AG08396 (cell line): ENCODE data around the gene SUV39H2.
A peak's percentile ranks its signal among the peaks of the same experiment; 100 is the strongest.
"Not testable (repeated sequence)": the region's sequence is repeated elsewhere in the genome, so short reads cannot be mapped to it uniquely, and the experiment has no call there.

ENCODE experiments used
- DNase-seq: peaks from one replicate; pipeline ENCODE4 v3.0.0; 2012; ENCODE audit warnings: low spot score, mixed read lengths

SUV39H2 gene

GRCh38 chr10:14876764-14877163 lies 1.9 kb upstream of the SUV39H2 start:
- no peak for DNase-seq

- peak; percentile 22 for DNase-seq
These were observed 660 bp downstream of the SUV39H2 start for GRCh38 chr10:14879124-14879927.

- DNase-seq: no peak
These were observed 1.2 kb downstream of the SUV39H2 start for GRCh38 chr10:14879928-14880193.

DNA sequence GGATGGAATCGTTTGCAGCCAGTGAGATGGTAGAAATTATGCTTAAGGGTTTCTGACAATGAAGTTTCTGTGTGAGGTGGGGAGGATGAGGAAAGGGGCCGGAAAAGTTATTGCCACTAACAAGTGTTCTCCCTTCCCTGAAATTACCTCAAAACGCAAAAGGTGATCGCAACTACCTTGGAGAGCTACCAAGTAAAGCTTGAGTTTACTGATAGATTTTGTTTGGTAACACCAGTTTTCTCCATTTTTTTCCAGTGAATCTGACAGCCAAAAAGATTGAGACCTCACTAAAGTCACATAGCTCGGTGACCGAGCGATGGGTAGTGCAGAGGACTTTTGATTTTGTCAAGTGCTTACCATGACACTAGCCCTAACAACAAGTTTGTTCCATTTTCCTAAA lies 1.6 kb downstream of the SUV39H2 start:
- DNase-seq: peak; percentile 7

GRCh38 chr10:14884082-14884481 lies 5.4 kb downstream of the SUV39H2 start:
- no peak for DNase-seq

DNA sequence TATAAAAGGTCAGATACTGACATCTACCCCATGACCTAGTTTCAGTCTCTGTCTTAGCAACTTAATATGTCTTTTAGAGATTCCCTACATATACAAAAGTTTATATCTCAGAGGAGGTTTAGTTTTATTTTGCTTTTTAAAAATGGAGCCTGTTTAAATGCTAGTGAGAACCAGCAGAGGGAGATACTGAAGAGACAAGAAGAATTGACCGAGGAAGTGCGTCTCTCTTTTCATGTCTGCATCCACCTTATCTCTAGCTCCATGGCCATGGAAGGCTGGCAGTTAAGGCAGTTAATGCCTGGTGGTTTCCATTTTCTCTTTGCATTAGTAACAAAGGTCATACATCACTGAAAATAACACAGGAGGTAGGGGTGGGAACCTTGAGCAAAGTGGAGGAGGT lies 10.7 kb downstream of the SUV39H2 start:
- peak; percentile 12 for DNase-seq

DNA sequence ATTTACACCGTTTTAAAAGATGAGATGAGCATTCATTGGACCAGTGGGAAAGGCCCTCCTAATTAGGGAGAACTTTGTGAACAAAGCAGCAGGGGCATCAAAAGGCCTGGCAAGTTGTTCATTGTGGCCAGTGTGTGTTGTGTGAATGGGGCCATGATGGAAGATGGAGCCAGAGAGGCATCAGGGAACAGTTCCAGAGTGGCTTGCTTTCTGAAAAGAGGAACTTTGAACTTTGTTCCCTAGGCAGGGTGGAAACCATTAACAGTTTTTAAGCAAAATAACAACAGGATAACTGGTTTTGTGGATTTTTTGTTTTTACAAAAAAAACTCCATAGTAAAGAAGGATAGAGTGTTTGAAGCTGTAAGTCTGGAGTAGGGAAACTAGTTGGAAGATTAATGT lies 12.5 kb downstream of the SUV39H2 start:
- no peak for DNase-seq

- DNase-seq: peak; percentile 36
These were observed 25.7 kb downstream of the SUV39H2 start for GRCh38 chr10:14904316-14904732.

DNA sequence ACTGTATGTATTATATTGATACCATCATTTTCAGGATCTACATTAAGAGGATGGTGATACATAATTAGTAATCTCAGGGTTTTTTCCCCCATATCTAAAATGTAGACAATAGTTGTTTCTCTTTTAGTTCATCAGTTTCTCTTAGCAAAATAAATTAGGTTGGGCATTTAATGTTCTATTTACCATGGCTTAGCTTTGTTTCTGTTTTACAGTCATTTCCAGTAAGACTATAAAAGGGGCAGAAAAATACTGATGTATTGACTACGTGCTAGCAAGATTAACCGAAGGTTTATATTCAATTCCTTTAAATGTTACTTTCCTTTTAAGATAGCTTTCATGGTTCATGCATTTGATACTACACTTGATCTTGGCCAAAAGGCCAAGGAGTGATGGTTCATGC lies 26.2 kb downstream of the SUV39H2 start:
- DNase-seq: no peak

- no peak for DNase-seq
These were observed 27.2 kb downstream of the SUV39H2 start for GRCh38 chr10:14905890-14906289.

GRCh38 chr10:14906765-14907164 lies 28.1 kb downstream of the SUV39H2 start:
- DNase-seq: no peak

GRCh38 chr10:14907591-14907990 lies 28.9 kb downstream of the SUV39H2 start:
- not testable (repeated sequence) for DNase-seq

GRCh38 chr10:14909101-14909500 lies 30.4 kb downstream of the SUV39H2 start:
- no peak for DNase-seq

DNA sequence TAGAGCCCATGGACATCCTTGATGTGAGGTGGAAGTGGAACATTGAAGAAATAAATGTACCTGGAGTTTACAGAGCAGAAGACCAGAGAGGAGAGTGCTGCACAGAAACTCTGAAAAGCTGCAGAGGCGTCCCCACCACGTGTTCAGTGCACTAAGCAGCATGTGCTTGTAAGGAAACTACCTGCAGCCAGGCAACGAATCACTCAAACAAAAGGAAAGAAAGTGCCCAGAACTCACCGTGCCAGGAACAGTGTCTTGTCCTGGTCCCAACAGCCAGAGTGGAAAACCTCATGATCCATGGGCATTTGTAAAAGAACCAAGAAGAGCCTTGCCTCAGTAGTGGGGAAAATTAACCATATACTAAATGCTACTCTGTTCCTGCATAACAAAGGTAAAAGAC lies 32.3 kb downstream of the SUV39H2 start:
- no peak for DNase-seq

DNA sequence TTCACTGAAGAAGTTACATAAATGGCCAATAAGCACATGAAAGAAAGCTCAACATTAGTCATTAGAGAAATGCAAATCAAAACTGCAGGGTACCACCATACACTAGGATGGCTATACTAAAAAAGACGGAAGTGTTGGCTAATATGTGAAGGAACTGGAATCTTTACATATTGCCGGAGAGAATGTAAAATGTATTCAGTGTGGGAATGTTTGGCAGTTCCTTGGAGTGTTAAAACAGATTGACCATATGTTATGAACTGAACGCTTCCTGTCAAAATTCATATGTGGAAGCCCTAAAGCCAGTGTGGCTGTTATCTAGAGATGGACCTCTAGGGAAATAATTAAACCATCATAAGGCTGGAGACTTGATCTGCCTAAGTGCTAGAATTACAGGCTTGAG lies 33.1 kb downstream of the SUV39H2 start:
- no peak for DNase-seq

- no peak for DNase-seq
These were observed 37.9 kb downstream of the SUV39H2 start for GRCh38 chr10:14916600-14916999.

DNA sequence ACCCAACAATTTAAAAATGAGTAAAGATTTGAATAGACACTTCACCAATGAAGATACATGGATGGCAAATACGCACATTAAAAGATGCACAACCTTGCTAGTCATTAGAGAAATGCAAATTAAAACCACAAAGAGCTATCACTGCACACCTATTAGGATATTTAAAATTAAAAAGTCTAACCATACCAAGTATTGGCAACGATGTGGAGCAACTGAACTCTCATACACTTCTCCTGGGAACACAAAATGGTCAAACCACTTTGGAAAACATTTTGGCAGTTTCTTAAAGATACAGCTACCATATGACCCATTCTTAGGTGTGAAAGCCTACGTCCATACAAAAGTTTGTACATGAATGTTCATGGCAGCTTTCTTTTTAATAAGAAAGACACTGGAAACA lies 39.2 kb downstream of the SUV39H2 start:
- no peak for DNase-seq

DNA sequence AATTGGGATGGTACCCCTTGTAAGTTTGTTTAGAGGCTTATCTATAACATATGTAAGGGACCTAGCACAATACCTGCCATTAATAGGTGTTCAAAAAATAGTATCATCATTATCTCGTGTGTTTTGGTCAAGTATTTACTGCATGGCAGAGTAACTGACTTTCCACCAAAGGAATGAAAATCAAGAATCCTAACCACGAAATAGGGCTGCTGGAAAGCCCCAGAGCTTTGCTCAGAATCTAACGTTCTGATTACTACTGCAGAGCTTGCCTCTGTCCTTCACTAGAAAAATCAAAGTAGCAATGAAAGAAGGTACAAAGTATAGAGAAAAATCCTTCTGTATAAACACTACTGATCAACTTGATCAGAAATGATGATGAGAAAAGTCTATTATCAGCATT lies 40.3 kb downstream of the SUV39H2 start:
- no peak for DNase-seq

- no peak for DNase-seq
These were observed 45.3 kb downstream of the SUV39H2 start for GRCh38 chr10:14924013-14924412.

DNA sequence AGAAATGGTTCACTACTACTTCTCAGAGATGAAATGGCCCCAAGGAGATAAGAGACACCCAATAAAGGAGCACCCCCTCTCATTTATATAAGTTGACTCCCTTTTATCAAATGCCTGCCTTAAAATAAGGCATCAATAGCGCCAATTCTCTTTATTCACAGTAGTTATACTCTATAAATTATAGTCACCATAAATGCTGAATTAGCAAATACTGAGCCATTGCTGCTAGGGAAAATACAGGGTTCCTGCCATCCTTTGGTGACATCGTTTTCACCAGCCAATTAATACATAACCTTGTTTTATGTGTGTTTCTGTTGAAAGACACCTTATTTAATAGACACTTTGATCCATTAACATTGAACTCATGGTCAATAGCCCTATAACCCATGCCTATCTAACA lies 46.6 kb downstream of the SUV39H2 start:
- DNase-seq: no peak

GRCh38 chr10:14926061-14926470 lies 47.4 kb downstream of the SUV39H2 start:
- no peak for DNase-seq

DNA sequence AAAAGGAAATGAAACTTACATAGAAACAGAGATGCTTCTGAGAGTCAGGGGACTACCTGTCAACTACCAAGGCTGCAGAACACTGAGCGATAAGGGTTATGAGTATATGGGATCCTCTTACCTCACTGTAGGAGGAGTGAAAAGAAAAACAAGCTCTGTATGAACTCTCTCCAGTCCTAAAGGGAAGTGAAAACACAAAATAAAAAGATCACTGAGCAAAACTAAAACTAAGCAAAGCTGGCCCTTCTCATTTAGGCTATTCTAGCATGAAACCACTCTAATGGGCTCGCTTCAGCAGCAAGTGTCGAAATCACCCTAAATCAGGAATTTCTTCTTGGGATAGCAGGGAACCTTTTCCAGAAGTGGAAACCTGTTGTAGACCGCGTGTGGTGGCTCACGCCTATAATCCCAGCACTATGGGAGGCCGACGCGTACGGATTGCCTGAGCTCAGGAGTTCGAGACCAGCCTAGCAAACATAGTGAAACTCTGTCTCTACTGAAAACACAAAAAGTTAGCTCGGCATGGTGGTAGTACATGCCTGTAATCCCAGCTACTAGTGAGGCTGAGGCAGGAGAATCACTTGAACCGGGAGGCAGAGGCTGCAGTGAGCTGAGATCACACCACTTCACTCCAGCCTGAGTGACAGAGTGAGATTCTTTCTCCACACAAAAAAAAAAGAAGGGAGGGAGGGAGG lies 48.2 kb downstream of the SUV39H2 start:
- DNase-seq: no peak

DNA sequence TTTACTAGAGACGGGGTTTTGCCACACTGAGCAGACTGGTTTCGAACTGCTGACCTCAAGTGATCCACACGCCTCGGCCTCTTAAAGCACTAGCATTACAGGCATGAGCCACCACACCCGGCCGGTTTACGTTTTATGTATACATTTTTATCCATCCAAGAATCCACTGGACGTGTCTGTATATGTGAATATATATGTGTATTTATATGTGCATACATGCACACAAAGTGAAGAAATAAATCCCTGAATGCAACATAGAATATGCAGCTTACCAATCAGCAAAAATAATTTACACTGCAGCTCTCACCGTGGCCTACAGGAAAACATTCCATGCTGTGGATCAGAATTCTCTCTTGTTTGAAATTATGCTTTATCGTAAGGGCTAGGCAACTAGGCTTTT lies 51.9 kb downstream of the SUV39H2 start:
- no peak for DNase-seq

- DNase-seq: no peak
These were observed 57.9 kb downstream of the SUV39H2 start for GRCh38 chr10:14936584-14936983.
